Ishikawa (cell line): ENCODE measurements around the gene KCNK7.
A peak's percentile ranks its signal among the peaks of the same experiment; 100 is the strongest.

Source experiments
- CEBPB ChIP-seq: IDR thresholded peaks from 2 replicates; pipeline ENCODE4 v1.6.1; 2012
- CREB1 ChIP-seq: IDR thresholded peaks from 2 replicates; pipeline ENCODE4 v1.6.1; 2012; ENCODE audit warnings: low read depth
- EGR1 ChIP-seq: IDR thresholded peaks from 2 replicates; pipeline ENCODE4 v1.6.1; 2012
- EP300 ChIP-seq: IDR thresholded peaks from 2 replicates; pipeline ENCODE4 v1.6.1; 2012; ENCODE audit warnings: borderline replicate concordance
- FOXM1 ChIP-seq: IDR thresholded peaks from 2 replicates; pipeline ENCODE4 v1.6.1; 2012; ENCODE audit warnings: low read depth, borderline replicate concordance
- MAX ChIP-seq: IDR thresholded peaks from 2 replicates; pipeline ENCODE4 v1.6.1; 2012
- NFIC ChIP-seq: IDR thresholded peaks from 2 replicates; pipeline ENCODE4 v1.6.1; 2012
- RAD21 ChIP-seq: IDR thresholded peaks from 2 replicates; pipeline ENCODE4 v1.6.1; 2012; ENCODE audit warnings: low read depth
- TAF1 ChIP-seq: IDR thresholded peaks from 2 replicates; pipeline ENCODE4 v1.6.1; 2012; ENCODE audit warnings: low read depth, mild to moderate bottlenecking
- TCF12 ChIP-seq: IDR thresholded peaks from 2 replicates; pipeline ENCODE4 v1.6.1; 2012; ENCODE audit warnings: low read depth
- TEAD4 ChIP-seq: IDR thresholded peaks from 2 replicates; pipeline ENCODE4 v1.6.1; 2012
- USF1 ChIP-seq: IDR thresholded peaks from 2 replicates; pipeline ENCODE4 v1.6.1; 2012
- YY1 ChIP-seq: IDR thresholded peaks from 2 replicates; pipeline ENCODE4 v1.6.1; 2012; ENCODE audit warnings: low read depth
- ZBTB7A ChIP-seq: IDR thresholded peaks from 2 replicates; pipeline ENCODE4 v1.6.1; 2012; ENCODE audit warnings: low read depth
- TF ChIP-seq, protein P1 (sequence below): IDR thresholded peaks from 2 replicates; pipeline ENCODE4 v1.6.1; 2012; ENCODE audit warnings: low read depth, mild to moderate bottlenecking

The KCNK7 gene

GRCh38 chr11:65575568-65576231 lies 19.9 kb downstream of the KCNK7 start, which contains the start of gene EHBP1L1:
Gene EHBP1L1, plus strand, starts transcription at chr11:65576053. Its CDS starts 250 bp downstream, at chr11:65576303.
- TF ChIP-seq TAF1 (no peak), FOXM1 (no peak), TCF12 (0 out of 2 replicates have a peak, but pooled peaks have one; percentile 14), NFIC (no peak), MAX (no peak), YY1 (no peak), RAD21 (no peak), EP300 (no peak), CEBPB (no peak), USF1 (no peak), ZBTB7A (0 out of 2 replicates have a peak, but pooled peaks have one; percentile 81), TEAD4 (no peak), EGR1 (peak; percentile 43; the same call in 1 of the 2 replicates), CREB1 (no peak)
- TF ChIP-seq, protein P1, sequence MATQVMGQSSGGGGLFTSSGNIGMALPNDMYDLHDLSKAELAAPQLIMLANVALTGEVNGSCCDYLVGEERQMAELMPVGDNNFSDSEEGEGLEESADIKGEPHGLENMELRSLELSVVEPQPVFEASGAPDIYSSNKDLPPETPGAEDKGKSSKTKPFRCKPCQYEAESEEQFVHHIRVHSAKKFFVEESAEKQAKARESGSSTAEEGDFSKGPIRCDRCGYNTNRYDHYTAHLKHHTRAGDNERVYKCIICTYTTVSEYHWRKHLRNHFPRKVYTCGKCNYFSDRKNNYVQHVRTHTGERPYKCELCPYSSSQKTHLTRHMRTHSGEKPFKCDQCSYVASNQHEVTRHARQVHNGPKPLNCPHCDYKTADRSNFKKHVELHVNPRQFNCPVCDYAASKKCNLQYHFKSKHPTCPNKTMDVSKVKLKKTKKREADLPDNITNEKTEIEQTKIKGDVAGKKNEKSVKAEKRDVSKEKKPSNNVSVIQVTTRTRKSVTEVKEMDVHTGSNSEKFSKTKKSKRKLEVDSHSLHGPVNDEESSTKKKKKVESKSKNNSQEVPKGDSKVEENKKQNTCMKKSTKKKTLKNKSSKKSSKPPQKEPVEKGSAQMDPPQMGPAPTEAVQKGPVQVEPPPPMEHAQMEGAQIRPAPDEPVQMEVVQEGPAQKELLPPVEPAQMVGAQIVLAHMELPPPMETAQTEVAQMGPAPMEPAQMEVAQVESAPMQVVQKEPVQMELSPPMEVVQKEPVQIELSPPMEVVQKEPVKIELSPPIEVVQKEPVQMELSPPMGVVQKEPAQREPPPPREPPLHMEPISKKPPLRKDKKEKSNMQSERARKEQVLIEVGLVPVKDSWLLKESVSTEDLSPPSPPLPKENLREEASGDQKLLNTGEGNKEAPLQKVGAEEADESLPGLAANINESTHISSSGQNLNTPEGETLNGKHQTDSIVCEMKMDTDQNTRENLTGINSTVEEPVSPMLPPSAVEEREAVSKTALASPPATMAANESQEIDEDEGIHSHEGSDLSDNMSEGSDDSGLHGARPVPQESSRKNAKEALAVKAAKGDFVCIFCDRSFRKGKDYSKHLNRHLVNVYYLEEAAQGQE = no peak

DNA sequence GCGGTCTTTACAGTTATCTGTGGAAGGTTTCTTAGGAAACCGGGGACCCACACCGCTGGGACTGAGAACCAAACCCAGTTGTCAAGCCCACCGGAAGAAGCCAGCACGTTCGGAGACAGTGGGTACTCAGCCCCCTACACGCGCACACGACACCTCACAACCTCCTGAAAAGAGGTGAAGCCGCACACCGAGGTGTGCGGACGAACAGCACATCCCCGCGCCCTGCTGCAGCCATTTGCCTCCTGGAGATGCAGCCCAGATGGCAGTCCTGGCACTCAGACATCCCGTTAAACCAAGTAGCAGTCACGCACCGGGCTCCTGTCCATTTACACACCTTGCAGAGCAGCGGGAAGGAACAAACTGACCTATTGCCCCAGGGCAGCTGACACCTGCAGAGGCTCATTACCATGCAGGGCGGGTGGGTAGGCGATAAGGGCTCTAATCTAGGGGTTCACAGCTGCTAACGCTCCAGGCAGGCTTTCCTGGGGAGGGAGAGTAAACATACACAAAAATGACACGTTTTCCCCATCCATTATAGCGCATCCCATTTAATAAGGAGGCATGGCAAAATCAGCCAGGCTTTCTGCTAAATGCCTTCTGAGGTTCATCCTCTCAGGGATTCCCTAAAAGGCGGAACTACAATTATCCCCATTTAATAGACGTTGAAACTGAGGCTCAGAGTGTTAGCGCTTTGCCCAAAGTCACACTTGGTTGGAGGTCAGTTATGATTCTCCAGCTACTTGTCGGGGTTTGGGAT lies 20.6 kb downstream of the KCNK7 start:
- TF ChIP-seq YY1 = 0 out of 2 replicates have a peak, but pooled peaks have one; percentile 21
- no peak for TF ChIP-seq ZBTB7A
- TF ChIP-seq MAX = peak; percentile 37; the same call in 1 of the 2 replicates
- no peak for TF ChIP-seq USF1
- no peak for TF ChIP-seq TAF1
- no peak for TF ChIP-seq EP300
- TF ChIP-seq FOXM1 = no peak

DNA sequence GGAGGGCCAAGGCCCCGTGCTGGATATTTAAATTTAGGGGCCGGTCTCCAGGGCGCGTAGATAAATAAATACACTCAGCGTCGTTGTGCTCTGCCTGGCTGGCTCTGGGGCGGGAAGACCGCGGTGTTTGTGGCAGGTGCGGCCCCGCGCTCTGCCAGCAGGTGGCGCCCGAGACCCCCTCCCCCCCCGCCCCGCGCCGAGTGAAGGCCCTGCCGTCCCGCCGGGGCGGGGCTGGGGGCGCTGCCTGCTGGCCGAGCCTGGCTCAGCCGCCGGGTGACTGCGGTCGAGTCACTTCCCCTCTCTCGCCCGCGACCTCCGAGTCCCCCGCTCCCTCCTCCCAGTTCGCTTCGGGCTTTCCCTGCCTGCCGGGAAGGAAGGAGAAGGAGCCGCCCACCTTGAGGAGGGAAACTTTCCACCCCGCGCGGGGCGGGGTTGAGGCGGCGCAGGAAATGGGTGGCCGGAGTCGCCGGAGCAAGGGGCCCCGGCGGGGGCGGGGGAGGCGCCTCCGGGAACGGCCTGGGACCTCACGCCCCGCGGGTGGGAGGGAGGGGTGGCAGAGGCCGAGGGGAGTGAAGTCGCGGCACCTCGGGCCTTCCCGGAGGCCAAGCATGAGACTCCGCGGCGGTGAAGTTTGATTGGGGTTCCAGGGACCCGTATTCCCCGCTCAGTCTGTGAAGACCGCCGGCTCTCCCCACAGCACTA lies 21.3 kb downstream of the KCNK7 start:
- TF ChIP-seq FOXM1 (no peak), USF1 (no peak), CREB1 (no peak), MAX (peak; percentile 11; the same call in 1 of the 2 replicates), ZBTB7A (peak; percentile 81), EGR1 (peak; percentile 46; the same call in 1 of the 2 replicates), TAF1 (peak; percentile 29; the same call in 1 of the 2 replicates), TCF12 (no peak), YY1 (no peak), EP300 (no peak), CEBPB (no peak), TEAD4 (no peak)
- TF ChIP-seq, protein P1 = no peak

GRCh38 chr11:65573391-65574079 lies 22.1 kb downstream of the KCNK7 start:
- TF ChIP-seq ZBTB7A = no peak; the same call in none of the 2 replicates
- TF ChIP-seq, protein P1 = no peak
- TF ChIP-seq EP300 = no peak
- TF ChIP-seq TEAD4 = no peak
- no peak for TF ChIP-seq FOXM1
- TF ChIP-seq MAX = no peak
- no peak for TF ChIP-seq CREB1
- TF ChIP-seq USF1 = no peak
- TF ChIP-seq TAF1 = no peak
- no peak for TF ChIP-seq RAD21
- no peak for TF ChIP-seq YY1
- TF ChIP-seq CEBPB = no peak
- TF ChIP-seq NFIC = no peak
- TF ChIP-seq TCF12 = no peak
- no peak for TF ChIP-seq EGR1
